ENCODE data around the gene APBA2.

Gene APBA2

GRCh38 chr15:29111705-29112281 is 226.0 kb downstream of the APBA2 start:
- no peak overlapping the region for H3K4me3 ChIP-seq (ENCODE audit: low read depth, low read length)
- no peak for TF ChIP-seq CTCF (IDR thresholded peaks at IDR 0.05; ENCODE audit: control insufficient read depth, extremely low read depth, insufficient read depth)
- no peak for DNase-seq (ENCODE audit: low read depth)

GRCh38 chr15:29113336-29114220 is 227.8 kb downstream of the APBA2 start:
- TF ChIP-seq CTCF (IDR thresholded peaks at IDR 0.05; ENCODE audit: control insufficient read depth, extremely low read depth, insufficient read depth) = no peak
- no peak overlapping the region for H3K4me3 ChIP-seq (ENCODE audit: low read depth, low read length)
- DNase-seq (ENCODE audit: low read depth) = no peak

- DNase-seq (ENCODE audit: low read depth) = no peak
- no peak overlapping the region for H3K4me3 ChIP-seq (ENCODE audit: low read depth, low read length)
- TF ChIP-seq CTCF (IDR thresholded peaks at IDR 0.05; ENCODE audit: control insufficient read depth, extremely low read depth, insufficient read depth) = no peak
These were observed 228.7 kb downstream of the APBA2 start for GRCh38 chr15:29114221-29115092.

GRCh38 chr15:29115093-29115991 is 229.6 kb downstream of the APBA2 start:
- no peak overlapping the region for H3K4me3 ChIP-seq (ENCODE audit: low read depth, low read length)
- TF ChIP-seq CTCF (IDR thresholded peaks at IDR 0.05; ENCODE audit: control insufficient read depth, extremely low read depth, insufficient read depth) = peak; percentile 31
- DNase-seq (ENCODE audit: low read depth) = no peak

GRCh38 chr15:29116970-29117700 is 231.4 kb downstream of the APBA2 start:
- no peak overlapping the region for H3K4me3 ChIP-seq (ENCODE audit: low read depth, low read length)
- TF ChIP-seq CTCF (IDR thresholded peaks at IDR 0.05; ENCODE audit: control insufficient read depth, extremely low read depth, insufficient read depth) = no peak
- no peak for DNase-seq (ENCODE audit: low read depth)
